ENCODE data around the gene ELOVL6. TPM values are rescaled to one million over a fixed set of nuclear protein-coding genes. Genes with fewer than 3 reads are reported as not detected.
"Not testable (repeated sequence)": the region's sequence is repeated elsewhere in the genome, so short reads cannot be mapped to it uniquely, and the experiment has no call there.

Gene ELOVL6
- total RNA-seq, 1 donor from 2014 or later: 7.3 TPM

DNA sequence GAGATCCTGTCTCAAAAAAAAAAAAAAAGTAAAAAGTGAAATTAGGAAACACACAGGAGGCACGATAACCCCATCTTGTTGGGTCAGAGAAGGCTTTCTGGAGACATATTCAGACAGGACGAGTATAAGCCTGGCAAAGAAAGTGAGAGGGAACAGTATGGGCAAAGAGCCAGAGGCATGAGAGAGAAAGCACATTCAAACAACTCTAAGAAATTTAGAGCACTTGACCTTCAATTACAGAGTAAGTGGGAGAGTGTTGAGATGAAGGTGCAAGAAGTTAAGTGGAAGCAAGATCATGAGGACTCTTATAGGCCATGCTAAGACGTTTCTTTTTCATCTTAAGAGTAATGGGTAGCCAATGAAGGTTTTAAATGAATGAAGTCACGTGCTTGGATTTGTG, 70.4 kb downstream of the ELOVL6 start:
- no peak for DNase-seq (ENCODE audit: low read depth, low spot score)

DNA sequence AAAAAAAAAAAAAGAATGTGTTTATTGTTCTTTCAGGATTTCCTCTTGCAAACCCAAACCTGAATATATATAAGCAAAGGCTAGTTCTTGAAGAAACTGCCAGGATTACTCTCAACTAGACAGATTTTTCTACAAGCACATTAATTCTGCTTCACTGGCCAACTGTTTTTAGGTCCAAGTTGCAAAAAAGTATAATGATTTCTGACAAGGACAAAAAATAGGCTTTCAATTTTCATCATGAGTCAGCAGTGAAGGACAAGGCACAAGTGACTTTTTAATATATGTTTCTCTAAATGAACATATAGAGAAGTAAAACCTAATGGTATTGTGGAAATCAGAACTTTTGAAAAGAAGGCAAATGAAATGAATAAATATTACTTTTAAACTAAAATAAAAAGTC, 73.7 kb downstream of the ELOVL6 start:
- DNase-seq (ENCODE audit: low read depth, low spot score): no peak

DNA sequence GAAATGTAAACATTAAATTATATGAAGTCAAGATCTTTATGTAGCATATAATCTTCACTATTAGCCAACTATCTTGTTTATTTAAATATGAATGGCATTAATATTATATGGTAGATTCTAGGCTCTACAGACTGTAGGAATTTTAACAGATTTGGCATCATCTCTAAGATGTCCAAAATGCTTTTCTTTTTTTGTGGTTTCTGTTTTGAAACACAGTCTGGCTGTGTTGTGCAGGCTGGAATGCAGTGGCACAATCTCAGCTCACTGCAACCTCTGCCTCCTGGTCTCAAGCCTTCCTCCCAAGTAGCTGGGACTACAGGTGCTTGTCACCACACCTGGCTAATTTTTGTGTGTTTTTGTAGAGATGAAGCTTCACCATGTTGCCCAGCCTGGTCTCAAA, 76.2 kb downstream of the ELOVL6 start:
- no peak for DNase-seq (ENCODE audit: low read depth, low spot score)

DNA sequence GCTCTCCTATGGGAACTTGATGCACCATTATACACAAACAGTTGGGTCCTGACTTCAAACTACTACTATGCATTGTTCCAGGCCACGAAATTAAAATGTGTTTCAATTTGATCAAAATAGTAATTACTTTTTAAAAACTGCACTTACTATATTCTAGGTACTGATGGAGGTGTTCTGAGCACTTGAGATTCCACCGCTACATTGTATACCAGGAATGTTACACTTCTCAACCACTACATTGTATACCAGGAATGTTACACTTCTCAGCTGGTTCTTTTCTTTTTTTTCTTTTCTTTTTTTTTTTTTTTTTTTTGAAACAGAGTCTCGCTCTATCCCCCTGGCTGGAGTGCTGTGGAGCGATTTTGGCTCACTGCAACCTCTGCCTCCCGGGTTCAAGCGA, 77.9 kb downstream of the ELOVL6 start:
- no peak for DNase-seq (ENCODE audit: low read depth, low spot score)

DNA sequence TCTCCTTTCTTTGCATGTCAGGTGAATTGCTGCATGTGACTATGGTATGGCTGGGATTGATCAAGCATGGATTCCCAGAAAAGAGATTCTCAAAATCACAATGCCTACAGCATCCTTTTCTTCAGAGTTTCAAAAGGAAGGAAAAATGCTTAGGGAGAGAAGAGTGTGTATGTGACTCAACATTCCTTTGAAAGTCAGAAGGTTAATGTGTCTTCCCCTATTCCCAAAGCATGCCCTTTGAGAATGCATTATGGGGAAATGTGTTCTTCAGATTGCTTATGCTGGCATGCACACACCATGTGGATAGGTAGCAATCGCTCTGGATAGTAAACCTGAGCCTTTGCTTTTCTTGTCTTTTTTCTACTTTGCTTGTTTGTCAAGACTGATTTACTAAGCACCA, 78.5 kb downstream of the ELOVL6 start:
- no peak for DNase-seq (ENCODE audit: low read depth, low spot score)

DNA sequence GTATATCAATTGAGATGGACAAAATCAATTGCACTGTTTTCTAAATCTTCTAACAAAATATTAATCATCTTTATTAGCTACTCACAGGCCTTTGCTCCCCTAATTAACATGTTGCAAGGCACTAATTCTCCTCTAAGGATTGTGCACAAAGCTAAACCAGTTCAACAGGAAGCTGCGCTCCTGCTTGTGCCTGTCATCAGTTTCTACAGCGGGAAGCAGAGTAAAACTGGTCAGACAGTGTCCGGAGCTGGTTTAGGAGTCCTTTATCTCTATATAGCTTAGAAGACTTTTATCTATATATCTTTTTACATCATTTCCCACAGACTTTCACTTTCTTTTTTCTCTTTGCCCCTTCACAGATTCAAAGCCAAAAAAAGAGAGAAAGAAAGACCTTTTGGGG, 79.1 kb downstream of the ELOVL6 start:
- no peak for DNase-seq (ENCODE audit: low read depth, low spot score)

DNA sequence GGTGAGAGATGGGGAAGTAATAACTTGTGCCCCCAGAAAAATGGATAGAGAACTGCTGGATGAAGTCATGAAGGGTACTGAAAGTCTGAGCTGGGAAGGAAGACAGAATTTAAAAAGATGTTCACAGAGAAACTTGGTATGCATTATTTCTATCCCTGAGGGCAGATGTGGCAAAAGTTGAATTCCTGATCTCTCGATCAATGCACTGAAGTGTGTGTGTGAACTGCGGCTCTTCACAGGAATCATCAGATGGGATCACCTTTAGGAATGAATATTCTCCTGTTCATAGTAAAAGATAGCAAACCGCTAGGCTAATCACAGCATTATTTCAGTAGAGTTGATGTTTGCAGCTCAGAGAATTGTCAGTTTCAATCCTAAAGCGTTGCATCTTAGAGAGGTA, 86.4 kb downstream of the ELOVL6 start:
- DNase-seq (ENCODE audit: low read depth, low spot score): no peak

DNA sequence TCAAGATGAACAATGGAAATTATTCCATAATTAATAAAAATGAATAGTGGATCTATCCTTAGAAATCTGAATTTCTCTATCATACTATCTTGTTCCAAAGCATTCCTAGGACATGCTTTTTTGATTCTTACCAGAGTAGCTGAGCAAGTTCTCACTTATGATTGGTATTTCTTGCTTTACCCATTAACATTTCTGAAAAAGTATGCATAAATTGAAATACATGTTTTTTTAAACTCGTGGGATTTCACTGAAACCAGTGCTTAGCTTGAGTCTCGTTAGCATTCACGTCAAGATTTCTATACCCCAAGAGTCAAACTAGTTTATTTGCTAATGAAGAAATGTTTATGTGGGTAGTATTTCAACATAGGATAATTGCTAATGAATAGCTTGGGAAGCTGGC, 89.0 kb downstream of the ELOVL6 start:
- no peak for DNase-seq (ENCODE audit: low read depth, low spot score)

DNA sequence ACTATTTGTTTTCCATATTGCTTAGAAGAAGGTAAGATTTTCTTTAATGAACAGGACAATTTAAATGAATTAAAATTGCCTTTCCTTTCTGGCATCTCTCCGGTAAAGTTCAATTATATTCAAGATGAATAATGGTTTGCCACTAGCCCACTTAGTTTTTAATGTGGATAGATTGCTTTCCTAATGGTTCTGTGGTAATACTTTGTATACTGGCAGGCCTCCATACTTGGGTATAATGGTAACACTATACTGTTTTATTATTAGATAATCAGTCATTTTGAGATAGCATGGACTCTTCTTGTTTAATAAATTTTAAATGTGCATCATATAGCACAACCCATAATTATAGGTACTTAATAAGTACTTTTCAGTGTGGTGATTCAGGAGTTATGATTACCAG, 89.5 kb downstream of the ELOVL6 start:
- no peak for DNase-seq (ENCODE audit: low read depth, low spot score)

DNA sequence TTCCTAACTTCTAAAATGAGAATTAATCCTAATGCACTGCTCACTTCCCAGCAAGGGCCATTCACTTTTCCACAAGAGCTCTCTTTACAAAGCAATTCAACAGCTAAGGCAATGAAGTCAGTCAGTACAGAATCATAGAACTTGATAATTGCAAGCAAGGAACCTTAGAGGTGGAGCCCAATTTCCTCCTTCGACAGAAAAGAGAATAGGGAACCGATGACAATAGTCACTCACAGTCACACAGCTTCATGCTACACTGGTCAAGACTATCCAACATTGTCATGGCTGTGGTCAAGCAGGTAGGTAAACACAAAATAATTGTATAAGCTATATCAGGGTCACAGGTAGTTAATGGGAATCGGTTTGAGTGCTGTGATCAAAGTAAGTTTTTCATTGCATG, 90.0 kb downstream of the ELOVL6 start:
- no peak for DNase-seq (ENCODE audit: low read depth, low spot score)

DNA sequence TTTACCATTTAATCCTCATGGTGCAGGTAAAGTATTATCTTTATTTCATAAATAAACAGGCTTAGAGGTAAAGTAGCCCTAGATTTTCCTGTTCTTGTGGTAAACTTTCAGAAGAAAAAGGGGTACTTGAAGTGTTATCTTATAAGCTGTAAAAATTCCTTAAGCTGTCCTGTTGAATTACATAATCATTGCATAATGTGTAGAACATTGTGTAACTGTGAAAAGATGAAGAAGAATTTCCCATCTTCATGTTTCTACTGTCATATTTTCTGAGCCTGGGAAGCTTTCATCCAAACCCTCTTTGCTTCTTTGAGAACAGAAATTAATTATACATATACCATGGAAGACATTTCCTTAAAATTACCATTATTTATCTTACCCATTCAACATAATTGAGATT, 90.5 kb downstream of the ELOVL6 start:
- no peak for DNase-seq (ENCODE audit: low read depth, low spot score)

DNA sequence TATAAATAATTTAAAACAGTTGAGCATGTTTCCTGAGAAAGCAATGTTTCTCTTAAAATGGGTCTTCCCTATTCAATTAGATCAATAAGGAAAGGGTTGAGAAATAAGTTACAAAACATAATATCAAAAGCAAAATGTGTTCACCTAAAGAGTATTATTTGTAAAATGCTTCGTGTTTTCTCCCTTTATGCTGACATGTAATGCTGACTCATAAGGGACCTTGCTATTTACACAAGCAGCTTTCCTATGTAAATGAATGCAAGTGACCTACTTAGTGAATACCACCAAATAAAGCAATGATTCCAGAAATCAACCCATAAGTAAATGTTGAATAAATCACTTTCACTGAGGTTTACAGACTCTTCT, 91.5 kb downstream of the ELOVL6 start:
- no peak for DNase-seq (ENCODE audit: low read depth, low spot score)

DNA sequence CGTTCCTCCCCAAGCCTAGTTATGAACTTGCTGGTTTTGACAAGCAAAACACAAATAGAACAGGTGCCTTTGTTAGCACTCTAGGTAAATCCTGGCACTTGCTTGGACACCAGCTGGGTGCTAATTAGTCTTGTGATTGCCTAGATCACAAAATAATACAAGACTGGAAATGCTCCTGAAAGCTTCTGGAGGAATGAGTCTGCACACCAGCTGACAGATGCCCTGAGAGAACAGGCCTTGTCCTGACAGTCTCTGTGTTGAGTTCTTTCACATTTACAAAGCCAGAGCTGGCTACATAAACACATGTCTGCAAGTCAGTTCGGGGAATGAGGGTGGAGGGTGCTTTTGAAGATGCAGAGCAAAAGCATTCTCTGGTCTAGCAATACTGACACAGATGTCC, 93.8 kb downstream of the ELOVL6 start:
- no peak for DNase-seq (ENCODE audit: low read depth, low spot score)

DNA sequence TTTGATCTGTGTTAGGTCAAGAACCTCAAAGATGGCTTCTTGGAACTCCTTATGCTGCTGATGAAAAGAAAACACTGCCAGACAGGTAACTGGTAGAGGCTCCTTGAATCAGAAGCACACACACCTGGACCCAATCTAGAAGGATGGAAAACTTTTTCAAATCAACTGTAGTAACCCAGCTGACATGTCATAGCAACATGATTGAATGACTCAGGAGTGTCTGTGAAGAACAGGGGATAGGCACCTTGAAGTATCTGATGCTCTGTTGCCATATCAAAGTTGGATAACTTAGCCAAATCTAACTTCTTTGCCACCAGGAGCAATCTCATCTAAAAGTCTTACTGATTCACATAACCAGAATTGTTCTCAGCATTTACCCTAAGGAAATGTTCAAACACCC, 98.8 kb downstream of the ELOVL6 start:
- no peak for DNase-seq (ENCODE audit: low read depth, low spot score)

DNA sequence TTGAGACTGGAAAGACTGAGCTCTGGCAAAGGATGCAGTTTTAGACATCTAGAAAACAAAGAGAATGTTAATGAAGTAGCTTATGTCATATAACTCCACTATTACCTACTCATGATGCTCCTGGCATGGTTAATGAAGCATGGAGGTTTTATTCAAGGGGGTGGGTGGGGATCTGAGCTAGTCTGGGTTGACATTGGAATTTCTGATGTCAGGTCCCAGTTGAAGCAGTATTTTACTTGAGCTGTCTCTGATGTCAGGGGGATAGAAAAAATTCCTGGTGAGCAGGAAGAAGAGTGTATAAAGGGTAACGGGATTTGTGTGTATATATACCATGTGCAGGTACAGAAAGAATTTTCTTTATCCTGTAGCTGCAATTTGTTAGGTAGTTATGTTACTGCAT, 102.0 kb downstream of the ELOVL6 start:
- DNase-seq (ENCODE audit: low read depth, low spot score): no peak

DNA sequence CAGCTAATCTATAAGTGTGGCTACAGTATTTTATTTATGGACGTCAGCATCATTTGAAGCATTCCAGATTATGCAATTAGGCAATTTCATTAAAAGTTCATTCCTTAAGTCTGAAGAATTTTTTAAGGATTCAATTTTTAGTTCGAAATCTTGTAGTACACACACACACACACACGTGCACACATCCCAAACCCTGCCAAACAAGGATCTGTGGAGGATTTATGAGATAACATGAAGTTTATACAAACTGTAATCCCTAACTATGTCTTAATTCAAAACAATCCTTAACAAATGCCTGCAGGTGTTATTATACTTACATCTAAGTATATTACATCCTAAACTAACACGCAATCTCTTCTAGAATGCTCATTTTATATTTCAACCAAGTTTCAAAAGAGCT, 105.8 kb downstream of the ELOVL6 start:
- no peak for DNase-seq (ENCODE audit: low read depth, low spot score)

DNA sequence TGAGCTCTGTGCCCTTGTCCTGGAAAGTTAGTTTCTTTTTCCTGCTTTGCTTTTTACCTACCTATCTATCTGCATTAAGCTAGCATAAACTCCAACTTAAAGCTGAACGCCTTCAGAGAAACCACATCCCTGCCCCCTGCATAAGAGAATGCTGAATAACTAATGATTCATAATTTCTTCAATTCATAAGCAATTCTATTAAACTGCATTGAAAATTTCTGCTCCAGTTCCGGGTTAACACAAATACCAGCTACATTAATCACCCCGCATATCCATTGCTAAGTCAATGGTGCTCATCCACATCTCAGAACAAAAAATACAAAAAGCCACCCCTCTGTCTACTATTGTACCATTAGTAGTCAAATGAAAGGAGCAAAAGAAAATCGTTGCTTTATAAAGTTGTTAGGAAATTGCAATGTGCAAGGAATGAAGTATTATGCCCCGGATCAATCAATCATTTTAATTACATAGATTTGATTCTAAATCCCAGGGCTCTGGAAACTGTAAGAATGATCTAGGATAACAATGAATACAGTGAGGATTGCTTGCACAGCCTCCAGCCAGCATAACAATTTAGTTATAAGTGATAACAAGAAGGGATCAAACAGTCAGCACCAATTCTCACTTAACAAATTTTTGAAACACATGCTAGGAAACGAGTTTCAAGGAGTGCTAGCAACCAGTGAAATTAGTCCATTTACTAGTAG, 106.8 kb downstream of the ELOVL6 start:
- DNase-seq (ENCODE audit: low read depth, low spot score): no peak

DNA sequence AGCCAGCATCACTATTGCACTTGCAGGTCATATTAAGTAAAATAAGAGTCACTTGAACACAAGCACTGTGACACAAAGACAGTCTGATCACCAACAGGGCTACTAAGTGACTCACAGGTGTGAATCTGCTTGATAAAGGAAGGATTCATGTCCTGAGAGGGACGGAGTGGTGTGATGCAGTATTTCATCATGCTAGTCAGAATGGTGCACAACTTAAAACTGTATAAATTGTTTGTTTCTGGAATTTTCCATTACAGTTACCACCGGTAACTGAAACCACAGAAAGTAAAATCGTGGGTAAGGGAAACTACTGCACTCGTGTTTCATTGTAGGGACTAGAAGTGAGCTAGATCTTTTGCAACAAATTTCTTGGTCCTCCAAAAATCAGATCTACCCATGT, 109.7 kb downstream of the ELOVL6 start:
- DNase-seq (ENCODE audit: low read depth, low spot score): no peak

DNA sequence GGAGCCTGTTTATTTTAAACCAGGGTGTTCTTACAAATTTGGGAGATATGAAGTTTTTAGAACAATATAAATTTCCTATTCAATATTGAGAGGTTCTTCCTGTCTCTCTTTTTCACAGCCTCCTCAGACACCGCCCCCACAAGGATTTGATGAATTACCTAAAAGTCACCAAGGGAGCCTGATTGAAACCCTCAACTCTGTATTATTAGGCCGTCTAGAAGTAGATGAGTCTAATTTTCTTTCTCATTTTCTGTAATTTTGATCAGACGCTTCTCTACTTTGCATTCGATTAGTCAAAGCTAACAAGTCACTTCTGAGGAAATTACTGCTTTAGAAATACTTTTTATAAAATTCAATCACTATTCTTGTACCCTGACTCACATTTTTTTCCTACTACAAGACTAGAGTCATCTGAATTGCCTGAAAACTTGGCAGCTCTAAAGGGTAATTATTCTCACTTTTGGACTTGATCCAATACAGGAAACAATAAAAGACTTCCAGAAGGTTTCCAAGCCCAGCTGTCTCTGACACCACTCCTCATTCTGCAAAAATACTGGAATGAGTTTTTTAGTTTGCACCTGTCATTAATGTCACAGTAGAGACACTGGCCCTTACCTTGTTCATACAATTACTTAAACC, 111.2 kb downstream of the ELOVL6 start:
- peak; percentile 80 for DNase-seq (ENCODE audit: low read depth, low spot score)

DNA sequence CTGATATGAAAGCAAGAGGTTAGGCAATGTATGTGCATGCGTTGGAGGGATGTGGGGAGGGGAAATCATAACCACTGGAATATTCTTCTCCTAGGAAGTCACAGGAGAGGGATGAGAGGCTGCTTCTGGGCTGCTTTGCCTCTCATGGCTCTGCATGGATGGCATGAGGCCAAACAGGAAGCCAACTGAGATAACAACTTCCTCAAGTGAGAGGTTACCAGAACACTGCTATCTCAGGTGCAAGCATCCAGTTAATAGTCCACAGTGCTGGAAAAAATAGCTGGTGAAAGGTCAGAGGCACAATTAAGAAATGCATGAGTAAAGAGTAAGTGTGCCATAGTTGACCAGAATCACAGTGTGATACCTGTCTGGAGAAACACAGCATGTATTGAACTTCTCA, 113.3 kb downstream of the ELOVL6 start:
- DNase-seq (ENCODE audit: low read depth, low spot score): no peak

DNA sequence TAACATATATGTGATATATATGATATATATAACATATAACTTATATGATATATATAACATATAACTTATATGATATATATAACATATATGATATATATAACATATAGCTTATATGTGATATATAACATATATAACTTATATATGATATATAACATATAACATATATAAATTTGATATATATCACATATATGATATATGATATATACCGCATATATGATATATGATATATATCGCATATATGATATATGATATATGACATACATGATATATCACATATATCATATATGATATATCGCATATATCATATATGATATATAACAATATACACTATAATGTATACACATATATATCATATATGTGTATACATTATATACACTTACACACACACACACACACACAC, 114.3 kb downstream of the ELOVL6 start:
- DNase-seq (ENCODE audit: low read depth, low spot score): no peak

DNA sequence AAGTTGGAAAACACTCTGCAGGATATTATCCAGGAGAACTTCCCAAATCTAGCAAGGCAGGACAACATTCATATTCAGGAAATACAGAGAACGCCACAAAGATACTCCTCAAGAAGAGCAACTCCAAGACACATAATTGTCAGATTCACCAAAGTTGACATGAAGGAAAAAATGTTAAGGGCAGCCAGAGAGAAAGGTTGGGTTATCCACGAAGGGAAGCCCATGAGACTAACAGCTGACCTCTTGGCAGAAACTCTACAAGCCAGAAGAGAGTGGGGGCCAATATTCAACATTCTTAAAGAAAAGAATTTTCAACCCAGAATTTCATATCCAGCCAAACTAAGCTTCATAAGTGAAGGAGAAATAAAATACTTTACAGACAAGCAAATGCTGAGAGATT, 120.3 kb downstream of the ELOVL6 start:
- DNase-seq (ENCODE audit: low read depth, low spot score): not testable (repeated sequence)

DNA sequence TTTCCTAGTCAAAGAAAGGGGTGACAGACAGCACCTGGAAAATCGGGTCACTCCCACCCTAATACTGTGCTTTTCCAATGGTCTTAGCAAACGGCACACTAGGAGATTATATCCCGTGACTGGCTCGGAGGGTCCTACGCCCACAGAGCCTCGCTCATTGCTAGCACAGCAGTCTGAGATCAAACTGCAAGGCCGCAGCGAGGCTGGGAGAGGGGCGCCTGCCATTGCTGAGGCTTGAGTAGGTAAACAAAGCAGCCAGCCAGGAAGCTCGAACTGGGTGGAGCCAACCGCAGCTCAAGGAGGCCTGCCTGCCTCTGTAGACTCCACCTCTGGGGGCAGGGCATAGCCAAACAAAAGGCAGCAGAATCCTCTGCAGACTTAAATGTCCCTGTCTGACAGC, 121.6 kb downstream of the ELOVL6 start:
- not testable (repeated sequence) for DNase-seq (ENCODE audit: low read depth, low spot score)

DNA sequence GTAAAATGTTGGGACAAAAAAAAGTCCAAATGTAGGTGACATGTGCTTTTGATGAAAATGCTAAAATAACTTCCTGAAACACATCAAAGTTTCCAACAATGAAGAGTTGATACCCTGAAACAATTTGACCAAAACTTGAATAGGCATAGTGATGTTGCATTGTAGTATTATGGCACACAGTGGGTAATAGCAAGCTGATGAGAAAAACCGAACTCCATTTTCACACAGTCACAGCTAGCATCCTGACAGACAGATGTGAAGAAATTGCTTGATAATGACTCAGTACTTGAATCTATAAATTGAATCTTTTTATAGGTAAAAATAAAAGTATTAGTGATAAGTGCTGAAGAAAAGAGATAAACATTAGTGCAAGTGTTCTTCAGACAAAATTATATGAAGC, 122.5 kb downstream of the ELOVL6 start:
- no peak for DNase-seq (ENCODE audit: low read depth, low spot score)
